GM21786 (cell line): ENCODE results near the gene KMT2A.
A peak's percentile ranks its signal among the peaks of the same experiment; 100 is the strongest.
"Not testable (repeated sequence)": the region's sequence is repeated elsewhere in the genome, so short reads cannot be mapped to it uniquely, and the experiment has no call there.

ENCODE experiments used
- ATAC-seq: cut with Tn5 transposase; IDR thresholded peaks from one replicate; pipeline ENCODE4 v1.9.1; 2021; ENCODE audit not compliant: unreplicated experiment

Gene KMT2A

GRCh38 chr11:118435893-118436624 lies at the start of gene KMT2A:
TSS of gene KMT2A (plus strand) at chr11:118436492. CDS start at chr11:118436513, 21 bp downstream.
- ATAC-seq, result peak; percentile 45

GRCh38 chr11:118396097-118396501 lies 40.2 kb upstream of the KMT2A start:
- no peak for ATAC-seq

GRCh38 chr11:118397448-118397847 lies 38.8 kb upstream of the KMT2A start:
- ATAC-seq, result no peak

DNA sequence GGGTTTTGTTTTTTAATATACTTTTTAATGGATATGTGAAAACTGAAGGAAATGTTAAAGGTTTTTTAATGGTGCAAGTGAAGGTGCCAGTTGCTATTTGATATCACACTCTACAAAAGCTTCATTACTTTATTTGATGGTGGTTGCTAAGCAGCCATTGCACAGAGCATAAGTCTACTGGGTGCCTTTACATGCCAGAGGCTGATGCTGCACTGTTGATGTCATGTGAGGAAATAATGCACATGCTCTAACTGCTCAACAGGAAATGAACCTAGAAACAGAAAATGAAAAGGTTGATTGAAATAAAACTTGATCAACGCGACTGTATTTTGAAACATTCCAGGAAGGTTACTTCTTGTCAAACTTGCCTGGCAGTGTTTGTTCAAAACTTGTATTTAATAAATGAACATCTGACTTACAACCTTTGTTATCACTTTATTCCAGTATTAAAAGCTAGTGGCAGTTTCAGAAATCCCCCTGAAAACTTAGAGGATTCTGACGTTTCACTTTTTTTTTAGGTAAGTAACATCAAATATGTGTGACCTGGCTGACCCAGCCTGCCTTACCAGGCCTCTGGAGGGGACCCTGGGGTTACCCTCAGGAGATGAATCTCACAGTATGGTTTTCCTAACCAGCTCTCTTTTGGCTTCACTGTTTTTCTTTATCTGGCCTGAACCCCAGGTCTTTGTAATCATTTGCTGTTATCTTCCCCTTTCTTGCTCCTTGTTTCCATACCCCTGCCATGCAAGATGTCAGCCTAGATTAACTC lies 37.3 kb upstream of the KMT2A start:
- peak; percentile 41 for ATAC-seq

- peak; percentile 56 for ATAC-seq
Observed at GRCh38 chr11:118401151-118401879, 35.0 kb upstream of the KMT2A start, which contains the start of gene ATP5MG. TSS of gene ATP5MG (plus strand) at chr11:118401606. CDS start at chr11:118401666, 60 bp downstream.

DNA sequence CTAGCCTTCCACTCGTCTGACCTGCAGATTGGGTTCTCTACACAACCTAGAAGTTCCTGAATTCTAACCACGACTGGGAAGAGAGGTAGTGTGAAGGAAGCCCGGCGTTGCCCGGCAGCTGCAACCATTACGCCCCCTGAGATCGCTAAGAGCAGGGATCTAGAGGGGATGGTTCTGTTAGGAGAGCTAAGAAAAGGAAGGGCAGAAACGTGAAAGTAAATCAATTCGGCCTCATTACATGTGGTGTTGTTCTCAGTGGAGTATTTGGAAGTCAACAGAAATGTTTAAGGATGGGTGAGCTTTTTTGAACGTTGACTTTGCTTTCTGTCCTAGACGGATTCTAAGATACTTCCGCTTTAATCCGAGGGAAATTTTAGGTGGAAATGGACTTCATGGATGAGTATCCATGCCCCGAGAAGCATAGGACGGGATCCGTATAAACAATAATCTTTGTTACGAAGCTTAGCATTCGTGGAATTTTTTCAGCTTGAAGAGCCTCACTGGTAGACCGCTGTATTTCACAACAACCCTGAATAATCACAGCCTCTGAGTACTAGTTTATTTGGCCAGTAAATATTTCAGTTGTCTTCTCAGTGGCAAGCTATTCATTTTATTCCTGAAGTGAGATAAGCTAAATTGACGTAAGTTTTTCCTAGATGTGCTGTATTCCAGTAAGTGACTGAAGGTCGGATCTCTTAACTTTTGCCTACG lies 34.3 kb upstream of the KMT2A start:
- peak; percentile 4 for ATAC-seq

DNA sequence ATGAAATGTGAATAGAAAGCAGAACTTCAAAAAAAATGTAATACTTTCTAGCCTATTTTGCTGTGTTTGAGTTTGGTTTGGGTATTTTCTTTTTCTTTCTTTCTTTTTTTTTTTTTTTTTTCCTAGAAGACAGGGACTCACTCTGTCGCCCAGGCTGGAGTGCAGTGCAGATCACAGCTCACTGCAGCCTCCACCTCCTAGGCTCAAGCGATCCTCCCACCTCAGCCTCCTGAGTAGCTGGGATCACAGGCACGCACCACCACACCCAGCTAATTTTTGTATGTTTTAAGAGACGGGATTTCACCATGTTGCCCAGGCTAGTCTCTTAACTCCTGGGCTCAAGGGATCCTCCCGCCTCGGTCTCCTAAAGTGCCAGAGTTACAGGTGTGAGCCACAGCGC lies 33.7 kb upstream of the KMT2A start:
- ATAC-seq, result not testable (repeated sequence)

DNA sequence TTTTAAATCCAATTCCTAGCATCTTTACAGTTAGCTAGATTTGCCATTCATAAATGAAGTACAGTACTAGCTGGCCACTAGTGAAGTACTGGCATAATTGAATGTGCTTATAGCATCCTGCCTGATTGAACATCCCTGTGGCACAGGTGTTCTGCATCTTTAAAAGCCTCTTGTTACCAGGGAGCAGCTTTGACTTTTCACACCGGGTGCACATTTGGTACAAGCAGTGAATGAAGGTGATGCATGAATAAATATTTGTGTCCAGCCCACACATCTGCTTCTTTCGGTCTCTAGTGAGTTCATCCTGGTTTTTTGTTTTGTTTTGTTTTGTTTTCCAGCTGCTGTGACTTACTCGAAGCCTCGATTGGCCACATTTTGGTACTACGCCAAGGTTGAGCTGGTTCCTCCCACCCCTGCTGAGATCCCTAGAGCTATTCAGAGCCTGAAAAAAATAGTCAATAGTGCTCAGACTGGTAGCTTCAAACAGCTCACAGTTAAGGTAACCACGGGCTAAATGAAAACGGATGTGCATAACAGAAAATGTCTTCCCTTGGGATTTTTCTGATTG lies 29.6 kb upstream of the KMT2A start:
- ATAC-seq, result no peak

DNA sequence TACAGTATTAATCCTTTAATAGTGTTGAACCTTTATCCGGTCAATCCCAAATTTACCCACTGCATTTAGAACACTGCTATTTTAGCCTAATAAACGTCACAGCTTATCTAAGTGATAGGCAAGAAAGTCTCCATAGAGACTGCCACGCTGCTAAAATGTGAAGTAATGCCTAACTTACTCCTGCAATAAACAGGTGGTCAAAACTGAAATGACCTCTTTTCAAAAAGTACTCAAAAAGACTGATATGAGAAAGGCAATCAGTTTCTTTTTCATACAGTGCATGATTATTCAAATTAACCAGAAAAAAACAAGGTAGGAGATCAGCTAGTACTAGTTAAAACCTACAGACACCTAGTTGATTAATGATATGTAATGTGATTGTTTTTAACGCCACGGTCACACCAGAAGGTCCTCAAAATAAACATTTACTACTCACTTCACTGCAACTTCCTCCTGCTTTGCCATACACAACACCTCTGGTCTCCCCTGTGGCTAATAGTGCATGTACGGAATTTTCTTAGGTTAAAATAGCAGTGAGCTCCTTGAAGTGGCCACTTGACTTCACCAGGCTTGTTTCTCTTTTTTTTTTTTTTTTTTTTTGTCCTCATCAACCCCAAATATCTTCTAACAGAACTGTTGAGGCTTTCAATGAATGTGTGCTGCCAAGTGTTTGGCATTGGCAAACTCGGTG lies 26.1 kb upstream of the KMT2A start:
- peak; percentile 59 for ATAC-seq

- ATAC-seq, result no peak
Observed at GRCh38 chr11:118411530-118411929, 24.8 kb upstream of the KMT2A start.

GRCh38 chr11:118412921-118413320 lies 23.4 kb upstream of the KMT2A start:
- no peak for ATAC-seq

GRCh38 chr11:118415062-118415738 lies 21.1 kb upstream of the KMT2A start:
- ATAC-seq, result no peak

GRCh38 chr11:118415739-118416068 lies 20.6 kb upstream of the KMT2A start:
- ATAC-seq, result no peak

GRCh38 chr11:118416900-118417299 lies 19.4 kb upstream of the KMT2A start:
- ATAC-seq, result not testable (repeated sequence)

DNA sequence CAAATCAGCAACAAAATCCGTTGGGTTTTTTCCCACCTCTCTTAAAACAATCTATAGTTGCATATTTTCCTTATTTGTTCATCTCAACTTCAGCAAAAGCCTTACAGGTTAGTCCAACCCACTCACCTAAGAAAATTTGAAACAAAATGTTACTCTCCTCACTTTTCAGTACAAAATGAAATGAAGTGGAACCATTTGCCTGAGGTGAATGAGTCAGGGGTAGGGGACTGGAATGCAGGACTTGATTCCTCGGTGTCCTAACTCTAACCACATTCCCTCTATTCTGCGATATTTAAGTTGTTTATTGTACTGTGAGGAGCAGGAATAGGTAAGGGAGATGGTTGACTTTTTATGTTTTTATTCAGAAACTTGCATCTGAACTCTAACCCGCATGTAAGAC lies 18.5 kb upstream of the KMT2A start:
- no peak for ATAC-seq

DNA sequence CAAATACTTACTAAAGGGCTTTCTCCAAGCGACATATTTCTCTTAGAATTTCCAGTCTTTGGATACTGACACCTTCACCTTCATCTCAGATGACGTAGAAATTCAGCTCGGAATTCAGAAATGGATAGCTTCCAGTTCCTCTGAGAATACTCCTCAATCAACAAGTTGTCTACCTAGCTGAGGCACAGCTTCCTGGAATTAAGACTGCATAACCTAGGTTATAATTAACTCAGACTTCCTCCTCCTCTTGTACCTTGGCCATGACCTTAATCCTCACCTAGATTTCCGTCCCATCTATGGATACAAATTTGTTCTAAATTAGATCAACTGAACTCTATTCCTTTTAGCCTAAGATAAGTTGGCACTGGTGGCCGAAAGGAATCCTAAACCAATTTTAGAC lies 17.5 kb upstream of the KMT2A start:
- no peak for ATAC-seq

DNA sequence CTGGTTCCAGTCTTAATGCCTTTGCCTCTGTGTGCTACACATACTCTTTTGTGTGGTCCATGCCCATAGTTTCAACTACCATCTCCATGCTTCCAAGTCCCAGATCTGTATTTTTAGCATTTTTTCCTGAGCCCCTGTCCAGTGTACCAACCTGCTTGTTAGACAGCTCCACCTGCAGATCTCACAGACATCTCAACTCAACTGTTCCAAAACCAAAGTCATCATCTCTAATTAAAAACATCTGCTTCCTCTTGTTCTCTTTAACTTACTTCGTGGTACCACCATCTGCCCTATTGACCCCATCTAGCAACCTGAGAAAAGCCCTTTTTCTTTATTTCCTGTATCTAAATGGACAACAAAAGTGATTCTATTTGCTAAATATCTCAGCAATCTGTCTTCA lies 8.6 kb upstream of the KMT2A start:
- no peak for ATAC-seq

- no peak for ATAC-seq
Observed at GRCh38 chr11:118430956-118431355, 5.3 kb upstream of the KMT2A start.

GRCh38 chr11:118434123-118434552 lies 2.2 kb upstream of the KMT2A start:
- ATAC-seq, result no peak
